Activated B cell treated with CpG ODN at 0.5 μM for 24 hours (primary cell): ENCODE measurements around the gene ONECUT3. TPM values are rescaled to one million over a fixed set of nuclear protein-coding genes. Genes with fewer than 3 reads are reported as not detected.

Experiments
- ATAC-seq: fragments of 200-7000 bp; cut with Tn5 transposase; one replicate; pipeline ENCODE4 v1.10.0; 2021; ENCODE audit warnings: low read depth, mild to moderate bottlenecking, moderate library complexity
- CTCF ChIA-PET: fragments of 350-600 bp; sonication (Branson Sonifier 250); formaldehyde crosslinking; loops from one replicate; lab custom pipeline; 2021; ENCODE audit warnings: antibody characterized with exemption; lab: Charles Lee
- POLR2A ChIA-PET: fragments of 350-600 bp; sonication (Branson Sonifier 250); formaldehyde crosslinking; loops from one replicate; lab custom pipeline; 2021; ENCODE audit warnings: antibody characterized with exemption; lab: Charles Lee
- DNase-seq: peaks from one replicate; pipeline ENCODE4 v3.0.0; 2022
- H3K27ac Mint-ChIP-seq: one replicate; pipeline ENCODE4 v1.8.0; 2020; ENCODE audit warnings: mixed read lengths
- H3K27me3 Mint-ChIP-seq: one replicate; pipeline ENCODE4 v1.8.0; 2021; ENCODE audit warnings: mixed read lengths
- H3K36me3 Mint-ChIP-seq: one replicate; pipeline ENCODE4 v1.8.0; 2021; ENCODE audit warnings: low read depth, mixed read lengths
- H3K4me1 Mint-ChIP-seq: one replicate; pipeline ENCODE4 v1.8.0; 2021; ENCODE audit warnings: mixed read lengths
- H3K4me3 Mint-ChIP-seq: one replicate; pipeline ENCODE4 v1.8.0; 2020; ENCODE audit warnings: mild to moderate bottlenecking, mixed read lengths
- H3K9me3 Mint-ChIP-seq: one replicate; pipeline ENCODE4 v1.8.0; 2020; ENCODE audit warnings: mixed read lengths
- intact Hi-C: fragments of 100-400 bp; cut with micrococcal nuclease; formaldehyde crosslinking; loops from one replicate; pipeline ENCODE4 v1.15.1; 2024
- total RNA-seq: library from RNA; stranded (reverse); gene quantifications from 2 replicates; pipeline ENCODE4 v1.2.3, GENCODE V29; 2022
- TF ChIP-seq, protein P1 (sequence below): fragments of 200-600 bp; IDR thresholded peaks from one replicate; pipeline ENCODE4 v1.8.0; 2022; ENCODE audit warnings: antibody characterized with exemption, mild to moderate bottlenecking

The ONECUT3 gene
- total RNA-seq, 1 donor from 2014 or later, result not detected

- Mint-ChIP-seq H3K27me3 (no peaks in the 10 kb centered on the region), H3K27ac (no peak overlapping the region), H3K9me3 (no peaks in the 10 kb centered on the region), H3K4me3 (no peak overlapping the region), H3K36me3 (peaks cover 51% of the 10 kb centered on the region), H3K4me1 (peaks cover 12% of the 10 kb centered on the region)
- DNase-seq (no peak), ATAC-seq (no peak)
- ChIA-PET CTCF (no interaction called here), POLR2A (no interaction called here)
- intact Hi-C loops, result no loop called here
- TF ChIP-seq, protein P1, sequence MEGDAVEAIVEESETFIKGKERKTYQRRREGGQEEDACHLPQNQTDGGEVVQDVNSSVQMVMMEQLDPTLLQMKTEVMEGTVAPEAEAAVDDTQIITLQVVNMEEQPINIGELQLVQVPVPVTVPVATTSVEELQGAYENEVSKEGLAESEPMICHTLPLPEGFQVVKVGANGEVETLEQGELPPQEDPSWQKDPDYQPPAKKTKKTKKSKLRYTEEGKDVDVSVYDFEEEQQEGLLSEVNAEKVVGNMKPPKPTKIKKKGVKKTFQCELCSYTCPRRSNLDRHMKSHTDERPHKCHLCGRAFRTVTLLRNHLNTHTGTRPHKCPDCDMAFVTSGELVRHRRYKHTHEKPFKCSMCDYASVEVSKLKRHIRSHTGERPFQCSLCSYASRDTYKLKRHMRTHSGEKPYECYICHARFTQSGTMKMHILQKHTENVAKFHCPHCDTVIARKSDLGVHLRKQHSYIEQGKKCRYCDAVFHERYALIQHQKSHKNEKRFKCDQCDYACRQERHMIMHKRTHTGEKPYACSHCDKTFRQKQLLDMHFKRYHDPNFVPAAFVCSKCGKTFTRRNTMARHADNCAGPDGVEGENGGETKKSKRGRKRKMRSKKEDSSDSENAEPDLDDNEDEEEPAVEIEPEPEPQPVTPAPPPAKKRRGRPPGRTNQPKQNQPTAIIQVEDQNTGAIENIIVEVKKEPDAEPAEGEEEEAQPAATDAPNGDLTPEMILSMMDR, result no peak
These were observed 63.4 kb downstream of the ONECUT3 start for GRCh38 chr19:1816530-1817298.

GRCh38 chr19:1817553-1818179 lies 64.4 kb downstream of the ONECUT3 start:
- ChIA-PET CTCF (no interaction called here), POLR2A (no interaction called here)
- intact Hi-C loops, result no loop called here
- no peak overlapping the region for H3K27ac Mint-ChIP-seq
- ATAC-seq (no peak), DNase-seq (no peak)
- peaks cover 59% of the 10 kb centered on the region for H3K36me3 Mint-ChIP-seq
- TF ChIP-seq, protein P1, result no peak
- no peaks in the 10 kb centered on the region for H3K9me3 Mint-ChIP-seq
- H3K4me1 Mint-ChIP-seq, result peaks cover 8% of the 10 kb centered on the region
- no peaks in the 10 kb centered on the region for H3K27me3 Mint-ChIP-seq
- no peak overlapping the region for H3K4me3 Mint-ChIP-seq

- TF ChIP-seq, protein P1, result no peak
- no peak for ATAC-seq
- Mint-ChIP-seq H3K4me1 (peaks cover under 1% of the 10 kb centered on the region), H3K36me3 (peaks cover 63% of the 10 kb centered on the region), H3K9me3 (no peaks in the 10 kb centered on the region), H3K27me3 (no peaks in the 10 kb centered on the region), H3K27ac (no peak overlapping the region), H3K4me3 (no peak overlapping the region)
- POLR2A ChIA-PET, result no interaction called here
- CTCF ChIA-PET, result no interaction called here
- no peak for DNase-seq
- intact Hi-C loops, result no loop called here
These were observed 65.4 kb downstream of the ONECUT3 start for GRCh38 chr19:1818549-1819195.

DNA sequence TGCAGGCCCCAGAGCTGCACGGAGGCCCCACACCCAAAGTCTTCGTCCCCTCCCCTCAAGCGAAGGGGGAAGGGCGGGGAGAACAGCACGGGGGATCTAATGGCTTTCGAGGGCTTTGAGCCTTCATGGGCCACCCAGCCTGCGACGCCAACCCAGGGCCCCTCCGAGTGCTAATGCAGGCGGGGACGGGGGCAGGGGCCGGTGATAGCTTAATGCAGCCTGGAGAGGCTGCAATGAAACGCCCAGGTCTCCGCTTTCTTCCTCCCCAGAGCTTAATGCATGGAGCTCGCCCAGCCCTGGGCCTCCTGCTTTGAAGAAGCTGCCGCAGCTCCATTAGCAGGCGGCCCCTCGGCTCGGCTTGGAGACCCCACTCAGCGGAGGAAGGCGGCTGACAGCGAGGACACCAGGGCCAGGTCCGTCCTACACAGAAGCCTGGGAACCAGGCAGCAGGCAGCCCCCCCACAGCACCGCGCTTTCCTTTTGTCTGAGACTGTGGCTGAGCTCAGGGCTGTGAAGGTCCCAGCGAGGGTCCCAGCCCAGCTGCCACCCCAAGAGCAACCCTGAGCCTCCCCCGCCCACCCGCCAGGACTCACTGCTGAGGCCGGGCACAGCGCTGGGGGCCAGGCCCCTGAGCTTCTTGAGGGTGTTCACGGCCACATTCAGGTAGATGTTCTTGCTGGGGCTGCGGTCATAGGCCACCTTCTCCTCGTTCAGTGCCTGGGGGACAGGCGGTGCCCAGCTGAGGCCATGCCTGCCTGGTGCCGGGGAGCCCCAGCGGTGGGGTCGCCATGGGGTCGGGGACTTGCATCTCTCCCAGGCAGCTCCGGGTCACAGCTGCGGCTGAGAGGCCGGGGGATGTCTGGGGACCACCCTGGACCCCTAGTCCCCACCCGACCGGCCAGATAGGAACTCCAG lies 66.3 kb downstream of the ONECUT3 start:
- intact Hi-C loops, result no loop called here
- Mint-ChIP-seq H3K4me1 (no peaks in the 10 kb centered on the region), H3K4me3 (no peak overlapping the region), H3K27me3 (no peaks in the 10 kb centered on the region), H3K9me3 (no peaks in the 10 kb centered on the region), H3K27ac (no peak overlapping the region), H3K36me3 (peaks cover 69% of the 10 kb centered on the region)
- ATAC-seq (no peak), DNase-seq (no peak)
- TF ChIP-seq, protein P1, result no peak
- POLR2A ChIA-PET, result no interaction called here
- CTCF ChIA-PET, result no interaction called here
